Nucleus accumbens (tissue), 56 donors: ENCODE data around the gene AZIN2.
"Not testable (repeated sequence)": the region's sequence is repeated elsewhere in the genome, so short reads cannot be mapped to it uniquely, and the experiment has no call there.

Experiments
- DNase-seq, 56 donors: peaks; one replicate each; lab custom pipeline; 2025; lab: John Stamatoyannopoulos, UW

AZIN2 gene

GRCh38 chr1:33080885-33081553 is at the start of gene AZIN2:
TSS of gene AZIN2 (plus strand) at chr1:33081153. CDS start at chr1:33082250, 1,097 bp downstream.
- peak; percentile 77 to 99 (median 95) for DNase-seq

DNA sequence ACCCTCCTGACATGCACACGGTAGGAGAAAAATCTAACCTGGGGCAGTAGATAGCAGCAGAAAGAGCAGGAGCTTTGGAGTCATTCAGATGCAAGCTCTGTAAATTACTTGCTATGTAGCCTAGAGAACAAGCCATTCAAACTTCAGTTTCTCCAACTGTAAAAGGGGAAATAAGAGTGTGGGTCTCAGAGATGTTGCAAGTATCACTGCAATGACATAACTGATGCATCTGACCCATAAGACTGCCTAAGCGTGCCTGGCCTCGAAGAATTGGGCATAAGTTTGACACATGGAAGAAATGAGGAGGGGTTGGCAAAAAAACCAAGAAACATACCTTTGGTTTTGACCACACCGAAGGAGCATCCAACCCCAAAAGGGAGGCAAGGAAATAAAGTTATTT is 49.4 kb upstream of the AZIN2 start:
- DNase-seq, result no peak

- DNase-seq, result no peak
Measured at GRCh38 chr1:33032126-33032869, 48.7 kb upstream of the AZIN2 start.

- no peak for DNase-seq
Measured at GRCh38 chr1:33036051-33036525, 44.9 kb upstream of the AZIN2 start.

GRCh38 chr1:33036526-33037503 is 44.1 kb upstream of the AZIN2 start, which contains the start of gene AK2:
TSS of gene AK2 (minus strand) at chr1:33036883. CDS start at chr1:33036828, 55 bp downstream.
- DNase-seq, result peak; percentile 52 to 98 (median 95)

DNA sequence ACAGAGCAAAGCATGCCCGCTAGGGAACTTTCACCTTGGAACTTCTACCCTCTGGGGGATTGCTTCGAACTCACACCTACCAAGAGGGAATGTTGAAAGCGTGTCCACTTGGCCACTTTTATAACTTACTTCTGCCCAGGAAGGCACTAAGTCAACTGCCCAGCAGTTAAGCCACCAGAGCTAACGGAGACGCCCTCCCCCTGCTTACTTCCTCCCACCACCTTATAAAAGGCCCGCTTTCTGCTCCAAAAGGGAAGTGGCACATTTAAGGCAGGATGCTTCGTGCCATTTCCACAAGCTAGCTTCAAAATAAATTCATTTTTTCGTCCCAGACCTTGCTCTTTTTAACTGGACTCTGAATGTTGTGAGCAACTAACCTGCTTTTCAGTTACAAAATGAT is 41.1 kb upstream of the AZIN2 start:
- no peak for DNase-seq

DNA sequence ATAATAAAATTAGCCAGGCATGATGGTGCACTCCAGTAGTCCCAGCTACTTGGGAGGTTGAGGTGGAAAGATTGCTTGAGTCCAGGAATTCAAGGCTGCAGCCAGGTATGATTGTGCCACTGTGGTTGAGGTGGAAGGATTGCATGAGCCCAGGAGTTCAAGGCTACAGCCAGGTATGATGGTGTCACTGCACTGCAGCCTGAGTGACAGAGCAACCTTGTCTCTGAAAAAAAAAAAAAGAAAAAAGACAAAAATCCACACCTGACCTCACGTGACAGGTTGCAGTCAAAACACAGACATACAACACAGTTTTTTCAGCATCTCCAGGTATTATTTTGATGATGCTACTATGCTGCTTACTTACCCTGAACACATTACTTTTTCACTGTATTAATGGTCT is 39.9 kb upstream of the AZIN2 start:
- no peak for DNase-seq

GRCh38 chr1:33042831-33043230 is 38.1 kb upstream of the AZIN2 start:
- DNase-seq, result no peak

GRCh38 chr1:33043267-33044092 is 37.5 kb upstream of the AZIN2 start:
- DNase-seq, result no peak

GRCh38 chr1:33045246-33045645 is 35.7 kb upstream of the AZIN2 start:
- DNase-seq, result peak in 3 of 56 donors; percentile 6 to 21 (median 15)

DNA sequence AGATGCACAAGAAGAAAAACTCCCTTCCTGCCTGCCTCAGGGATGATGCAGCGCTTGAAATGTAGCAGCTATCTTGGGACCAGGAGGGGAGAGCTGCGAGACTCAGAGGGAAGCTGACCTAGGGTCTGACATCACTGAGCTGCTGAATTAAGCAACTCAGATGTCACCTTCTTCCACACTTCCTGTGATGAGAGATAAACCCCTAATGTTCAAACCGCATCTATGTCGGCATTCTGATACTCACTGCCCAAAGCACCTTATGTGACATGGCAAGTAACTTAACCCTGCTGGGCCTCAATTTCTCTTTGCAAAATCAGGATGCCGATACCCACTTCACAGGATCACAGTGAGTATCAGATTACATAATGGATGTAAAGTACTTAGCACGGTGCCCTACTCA is 35.1 kb upstream of the AZIN2 start:
- DNase-seq, result no peak

GRCh38 chr1:33046234-33046633 is 34.7 kb upstream of the AZIN2 start:
- not testable (repeated sequence) for DNase-seq

GRCh38 chr1:33047290-33047689 is 33.7 kb upstream of the AZIN2 start:
- no peak for DNase-seq

DNA sequence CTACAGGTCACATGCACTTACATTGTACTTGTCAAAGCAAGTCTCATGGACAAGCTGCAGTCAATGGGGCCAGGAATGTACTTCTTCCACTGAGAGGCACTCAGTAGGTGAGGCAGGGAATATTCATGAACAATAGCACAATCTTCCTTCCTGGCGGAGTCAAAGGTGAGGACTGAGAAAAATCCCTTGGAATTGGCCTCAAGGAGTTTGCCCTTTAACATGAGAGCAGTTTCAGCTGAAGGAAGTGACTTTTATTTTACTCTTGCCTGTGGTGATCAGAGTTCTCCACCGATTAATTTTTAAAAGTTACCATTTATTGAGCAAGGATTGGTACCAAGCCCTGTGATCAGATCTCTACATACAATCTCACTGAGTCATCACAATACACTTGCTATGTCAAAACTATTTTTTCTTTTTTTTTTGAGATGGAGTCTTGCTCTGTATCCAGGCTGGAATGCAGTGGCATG is 33.1 kb upstream of the AZIN2 start:
- no peak for DNase-seq

- peak in 2 of 56 donors; percentile 12 to 13 for DNase-seq
Measured at GRCh38 chr1:33048426-33048825, 32.5 kb upstream of the AZIN2 start.

GRCh38 chr1:33049371-33049770 is 31.6 kb upstream of the AZIN2 start:
- no peak for DNase-seq

- peak in 1 of 56 donors; percentile 33 for DNase-seq
Measured at GRCh38 chr1:33050221-33051076, 30.5 kb upstream of the AZIN2 start.

DNA sequence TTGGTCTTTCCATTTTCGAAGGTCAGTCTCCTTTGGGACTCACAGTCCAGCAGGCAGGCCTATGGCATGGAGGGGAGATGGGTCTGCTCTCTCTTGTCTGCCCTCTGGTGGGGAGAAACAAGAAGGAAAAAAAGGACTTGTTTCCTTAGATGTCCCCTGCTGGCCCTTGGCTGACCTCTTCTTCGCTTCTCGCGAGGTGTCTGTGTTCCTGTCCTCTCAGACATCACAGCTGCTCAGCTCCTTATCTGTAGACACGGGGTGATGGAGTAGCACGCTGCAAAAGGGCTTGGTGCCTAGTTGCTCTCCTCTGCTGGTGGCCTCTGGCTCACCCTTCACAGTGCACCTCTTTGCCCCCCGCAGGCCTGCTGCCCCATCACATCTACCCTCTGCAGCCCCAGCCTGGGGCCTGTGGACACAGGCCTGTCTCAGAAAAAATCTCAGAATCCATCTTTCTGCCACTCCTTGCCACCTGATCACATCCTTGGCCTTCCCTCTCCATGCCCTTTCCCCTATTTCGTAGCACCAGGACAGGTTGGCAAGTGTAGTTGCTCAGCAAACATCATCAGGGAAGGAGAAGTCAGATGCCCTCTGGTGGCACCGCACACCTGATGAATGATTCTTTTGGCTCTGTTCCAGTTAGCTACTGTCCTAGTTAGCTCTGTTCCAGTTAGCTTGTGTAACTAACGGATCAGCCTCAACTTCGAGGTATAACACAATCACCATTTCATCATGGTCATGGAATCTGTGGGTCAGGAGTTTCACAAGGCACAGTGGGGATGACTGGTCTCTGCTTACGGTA is 25.5 kb upstream of the AZIN2 start:
- peak in 45 of 56 donors; percentile 7 to 68 (median 36) for DNase-seq
